AG20443 (cell line): Measurements from ENCODE around the gene ANKRD62.

Experiments used
- DNase-seq: peaks from one replicate; pipeline ENCODE4 v3.0.0; 2012; ENCODE audit warnings: low spot score, mixed read lengths

Gene ANKRD62

DNA sequence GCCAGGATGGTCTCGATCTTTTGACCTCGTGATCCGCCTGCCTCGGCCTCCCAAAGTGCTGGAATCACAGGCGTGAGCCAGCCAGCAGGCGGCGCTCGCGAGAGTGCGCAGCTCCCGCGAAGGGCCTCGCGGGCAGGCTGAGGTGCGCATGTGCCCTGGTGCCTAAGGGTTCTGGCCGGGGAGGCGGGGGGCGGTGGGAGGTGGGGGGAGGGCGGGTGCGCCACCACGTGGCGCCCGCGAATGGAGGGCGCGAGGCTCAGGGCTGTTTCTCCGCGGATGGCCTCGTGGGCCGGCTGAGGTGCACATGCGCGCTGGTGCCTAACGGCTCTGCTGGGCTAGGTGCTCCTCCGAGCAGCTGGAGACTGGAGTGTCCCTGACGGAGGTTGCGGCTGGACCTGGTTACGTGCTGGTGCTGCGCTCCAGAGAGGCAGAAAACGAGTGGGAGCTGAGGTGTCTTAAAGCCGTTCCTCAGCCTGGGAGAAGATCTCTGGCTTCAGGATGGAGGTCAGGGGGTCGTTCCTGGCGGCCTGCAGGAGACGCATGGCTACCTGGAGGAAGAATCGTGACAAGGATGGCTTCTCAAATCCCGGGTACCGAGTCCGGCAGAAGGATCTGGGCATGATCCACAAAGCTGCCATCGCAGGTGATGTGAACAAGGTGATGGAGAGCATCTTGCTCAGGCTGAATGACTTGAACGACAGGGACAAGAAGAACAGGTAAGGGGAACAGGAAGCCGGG, at the start of gene ANKRD62:
ANKRD62 (plus strand) TSS at position 324 of the 738 bp plus-strand sequence; CDS start at position 499, 175 bp downstream.
- DNase-seq, result no peak

DNA sequence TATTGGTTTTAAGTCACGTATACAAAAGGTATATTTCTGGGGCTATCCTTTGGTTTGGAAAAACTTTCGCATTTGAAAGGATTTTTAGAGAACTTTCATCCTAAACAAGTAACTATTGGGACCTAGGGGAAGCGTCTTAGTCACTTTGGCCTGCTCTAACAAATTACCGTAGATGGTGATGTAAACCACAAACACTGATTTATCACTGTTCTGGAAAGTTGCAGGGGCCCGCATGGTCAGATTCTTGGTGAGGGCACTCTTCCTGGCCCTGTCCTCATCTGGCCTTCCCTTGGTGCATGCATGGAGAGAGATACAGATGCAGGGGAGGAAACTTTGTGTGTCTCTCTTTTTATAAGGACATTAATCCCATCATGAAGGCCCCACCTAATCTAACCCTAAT, 49.1 kb upstream of the ANKRD62 start:
- DNase-seq, result no peak

DNA sequence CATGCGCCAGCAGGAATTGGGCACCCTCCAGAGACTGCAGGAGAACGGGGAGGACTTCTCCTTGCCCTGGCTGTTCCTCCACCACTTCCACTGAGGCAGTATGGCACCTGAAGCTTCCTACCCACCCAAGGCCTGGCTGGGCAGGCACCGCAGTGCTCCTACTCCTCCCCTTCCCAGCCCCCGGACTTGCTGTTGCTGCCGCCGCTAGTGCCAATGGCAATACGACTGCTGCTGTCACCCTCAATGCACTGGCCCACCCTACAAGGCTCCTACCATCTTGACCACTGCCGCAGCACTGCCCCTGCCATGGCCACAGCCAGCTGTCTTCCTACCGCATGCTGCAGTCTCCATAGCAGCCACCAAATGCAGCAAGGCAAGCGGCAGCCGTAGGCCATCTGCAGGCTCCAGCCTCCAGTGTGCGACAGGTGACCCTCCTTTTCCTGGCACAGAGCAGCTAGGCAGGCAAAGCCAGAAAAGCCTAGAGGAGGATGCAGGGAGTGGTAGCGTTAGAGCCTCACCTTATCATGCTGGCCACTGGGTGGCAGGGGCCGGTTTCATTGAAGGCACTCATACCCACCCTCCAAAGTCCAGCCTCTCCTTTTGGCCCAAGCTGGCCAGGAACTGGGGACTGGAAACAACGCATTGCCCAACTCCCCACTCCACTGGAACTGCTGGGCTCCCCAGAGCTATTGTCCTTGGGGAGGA, 47.4 kb upstream of the ANKRD62 start:
- no peak for DNase-seq

- no peak for DNase-seq
These were observed 46.8 kb upstream of the ANKRD62 start for GRCh38 chr18:12046751-12047335.

- no peak for DNase-seq
These were observed 45.4 kb upstream of the ANKRD62 start for GRCh38 chr18:12048010-12048826.

- DNase-seq, result peak; percentile 35
These were observed 44.8 kb upstream of the ANKRD62 start for GRCh38 chr18:12048827-12049175.

- DNase-seq, result no peak
These were observed 43.4 kb upstream of the ANKRD62 start for GRCh38 chr18:12049978-12050811.

DNA sequence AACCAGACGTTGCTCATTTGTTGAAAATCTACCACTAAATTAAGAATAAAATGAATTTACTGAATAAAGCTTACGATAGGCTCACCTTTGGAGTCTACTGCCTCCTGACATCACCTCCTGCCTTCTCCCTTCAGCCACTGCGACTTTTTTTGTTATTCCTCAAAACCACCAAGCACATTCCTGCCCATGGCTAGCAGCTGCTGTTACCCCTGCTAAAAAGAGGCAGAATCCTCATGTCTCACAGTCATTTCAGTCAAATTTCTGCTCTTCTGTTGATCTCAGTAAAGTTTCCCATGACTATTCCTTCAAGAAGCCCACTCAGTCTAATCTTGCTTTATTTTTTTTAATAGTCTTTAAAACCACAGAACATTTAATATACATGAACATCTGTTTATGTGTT, 40.8 kb upstream of the ANKRD62 start:
- DNase-seq, result no peak

DNA sequence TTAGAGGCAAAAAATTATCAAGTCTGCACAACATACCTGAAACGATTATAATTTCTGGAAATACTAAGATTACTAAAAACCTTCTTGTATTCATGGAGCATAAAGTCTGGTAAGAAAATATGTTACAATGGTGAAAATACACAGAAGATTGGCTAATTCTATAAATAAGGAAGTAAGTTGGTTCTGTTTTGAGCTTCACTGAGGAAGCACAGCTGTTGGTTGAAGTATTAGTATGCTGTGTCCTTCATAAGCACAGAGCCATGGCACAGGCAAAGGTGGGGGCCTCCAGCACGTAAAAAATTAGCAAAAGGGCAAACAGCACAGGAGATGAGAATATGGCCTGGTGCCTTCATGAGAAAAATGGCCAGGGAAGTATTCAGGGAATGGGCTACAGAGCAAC, 40.4 kb upstream of the ANKRD62 start:
- no peak for DNase-seq

GRCh38 chr18:12056034-12056883, 37.4 kb upstream of the ANKRD62 start:
- no peak for DNase-seq

- DNase-seq, result no peak
These were observed 36.7 kb upstream of the ANKRD62 start for GRCh38 chr18:12056884-12057402.

DNA sequence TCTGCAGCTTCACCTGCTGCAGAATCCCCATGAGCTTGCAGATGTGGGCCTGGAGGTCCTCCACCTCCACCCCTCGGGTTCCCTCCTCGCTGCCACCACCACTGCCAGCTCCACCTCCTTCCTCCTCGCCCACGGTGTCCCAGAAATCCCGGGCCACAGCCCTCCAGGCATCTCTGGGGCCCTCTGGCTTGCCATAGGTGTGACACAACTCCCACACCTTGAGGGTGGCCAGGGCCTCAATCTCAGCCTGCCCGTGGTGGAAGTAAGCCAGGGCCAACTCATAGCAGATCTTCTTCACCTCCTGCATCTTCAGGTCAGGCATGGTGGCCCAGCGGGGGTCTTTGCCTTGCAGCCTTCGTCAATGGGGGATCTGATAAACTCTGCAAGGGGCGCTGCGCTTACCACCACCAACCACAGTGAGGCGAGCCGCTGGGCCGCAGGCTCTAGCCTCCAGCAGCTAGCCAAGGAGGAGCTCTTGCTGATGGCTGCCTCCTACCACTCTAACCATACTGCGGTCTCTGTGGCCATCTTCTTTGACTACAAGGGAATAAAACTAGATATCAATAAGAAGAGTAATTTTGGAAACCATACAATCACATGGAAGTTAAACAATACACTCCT, 36.1 kb upstream of the ANKRD62 start:
- no peak for DNase-seq

GRCh38 chr18:12059334-12060181, 34.1 kb upstream of the ANKRD62 start:
- DNase-seq, result no peak

DNA sequence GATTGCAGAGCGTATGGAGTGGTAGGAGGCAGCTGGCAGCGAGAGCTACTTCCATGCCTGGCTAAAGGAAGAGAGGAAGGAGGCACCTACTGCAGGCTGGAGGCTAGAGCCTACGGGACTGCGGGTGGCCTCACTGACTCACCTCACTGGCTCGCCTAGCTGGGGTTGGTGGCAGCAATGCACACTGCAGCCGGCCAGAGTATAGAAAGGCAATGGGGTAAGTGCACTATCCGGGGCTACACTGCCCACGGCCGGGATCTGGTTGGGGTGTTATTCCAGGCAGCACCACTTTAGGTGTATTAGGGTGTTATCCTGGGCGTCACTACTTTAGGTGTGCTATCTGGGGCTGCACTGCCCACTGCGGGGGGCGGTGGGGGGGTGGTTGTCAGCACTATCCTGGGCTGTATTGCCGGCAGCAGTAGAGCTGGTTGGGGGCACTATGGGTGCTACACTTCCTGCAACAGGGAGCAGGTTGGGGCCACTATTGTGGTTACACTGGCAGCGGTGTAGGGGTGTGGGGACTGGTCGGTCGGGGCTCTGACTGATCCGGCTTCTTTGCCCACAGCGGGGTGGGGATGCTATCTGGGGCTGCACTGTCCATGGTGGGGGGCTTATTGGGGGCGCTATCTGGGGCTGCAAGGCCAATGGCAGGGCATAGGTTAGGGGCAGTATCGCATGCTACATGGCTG, 33.3 kb upstream of the ANKRD62 start:
- no peak for DNase-seq

DNA sequence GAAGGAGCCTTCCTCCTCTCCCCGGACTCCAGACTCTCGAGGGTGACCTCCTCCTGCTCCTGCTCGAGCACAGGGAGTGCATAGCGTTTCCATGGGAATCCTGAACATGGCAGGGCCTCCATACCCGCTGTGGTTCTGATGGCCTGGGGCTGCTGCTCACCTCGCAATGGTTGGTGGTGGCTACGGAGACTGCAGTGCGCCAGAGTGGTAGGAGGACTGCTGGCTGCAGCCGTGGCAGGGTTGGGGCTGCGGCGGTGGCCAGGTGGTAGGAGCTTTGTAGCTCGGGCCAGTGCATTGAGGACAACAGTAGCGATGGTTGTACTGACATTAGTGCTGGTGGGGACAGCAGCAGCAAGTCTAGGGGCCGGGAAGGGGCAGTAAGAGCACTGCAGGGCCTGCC, 32.0 kb upstream of the ANKRD62 start:
- DNase-seq, result no peak

- DNase-seq, result no peak
These were observed 30.7 kb upstream of the ANKRD62 start for GRCh38 chr18:12062974-12063373.

DNA sequence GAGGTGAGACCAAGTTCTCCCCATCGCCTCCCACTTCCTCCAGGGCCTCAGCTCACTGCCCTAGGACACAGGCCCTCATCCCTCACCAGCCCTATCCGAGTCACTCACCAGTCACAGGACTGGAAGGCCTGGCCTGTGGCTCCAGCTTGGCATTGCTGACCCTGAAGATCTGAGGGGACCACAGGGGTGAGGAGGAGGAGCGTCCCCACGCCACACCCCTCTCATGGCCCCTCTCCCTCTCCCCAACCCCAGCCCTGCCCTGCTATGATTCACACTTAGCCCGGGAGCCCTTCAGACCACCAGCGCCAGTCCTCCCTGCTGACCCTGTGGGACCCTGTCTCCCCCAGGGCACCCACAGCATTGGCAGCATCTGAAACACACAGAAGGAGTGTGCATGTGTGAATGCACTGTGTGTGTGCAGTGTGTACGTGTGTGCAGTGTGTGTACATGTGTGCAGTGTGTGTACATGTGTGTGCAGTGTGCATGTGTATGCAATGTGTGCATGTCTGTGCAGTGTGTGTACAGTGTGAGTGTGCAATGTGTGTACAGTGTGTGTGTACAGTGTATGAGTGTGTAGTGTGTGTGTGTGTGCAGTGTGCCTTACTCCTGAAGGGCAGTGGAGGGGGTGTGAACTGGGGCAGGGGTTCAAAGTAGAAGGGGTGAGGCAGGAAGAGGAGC, 29.4 kb upstream of the ANKRD62 start:
- DNase-seq, result no peak

DNA sequence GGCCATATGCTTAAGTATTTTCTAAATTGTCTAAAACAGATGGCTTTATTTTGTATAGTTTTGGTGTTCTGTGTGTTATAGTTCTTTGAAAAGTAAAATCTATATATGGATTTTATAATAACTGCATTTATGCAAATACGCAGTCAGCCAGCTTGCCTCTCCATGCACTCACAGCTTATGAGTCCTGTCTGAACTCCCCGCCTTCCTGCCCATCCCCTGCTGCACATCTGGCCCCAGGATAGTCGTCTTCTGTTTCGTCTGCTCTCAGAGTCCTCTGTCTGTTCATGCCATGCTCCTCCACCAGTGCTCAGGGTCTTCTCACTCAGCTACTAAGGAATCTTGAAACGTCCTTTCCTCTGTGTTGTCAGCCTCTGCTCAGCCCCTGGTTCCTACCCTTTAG, 28.2 kb upstream of the ANKRD62 start:
- DNase-seq, result no peak
